A549 (cell line): ENCODE measurements around the gene ANXA9. TPM values are rescaled to one million over a fixed set of nuclear protein-coding genes. Genes with fewer than 3 reads are reported as not detected.

ENCODE experiments used
- ATAC-seq, 2 experiments: fragments of 200-7000 bp in 1 of 2; fragments of >200 bp in 1 of 2; cut with Nextera tagmentation in 1 of 2; cut with Tn5 transposase in 1 of 2; 3 replicates each; pipeline versions ENCODE4 v1.8.0 to v1.9.1; 2018 to 2020; ENCODE audit warnings: mild to moderate bottlenecking in 1 of 2, moderate library complexity in 1 of 2
- CTCF ChIA-PET: fragments of 300-600 bp; sonication (Branson Sonifier 250); formaldehyde crosslinking; extraction: SDS; loops from one replicate; lab custom pipeline; 2021; ENCODE audit warnings: antibody characterized with exemption, inconsistent platforms; lab: Yijun Ruan, JAX
- POLR2A ChIA-PET: fragments of 350-600 bp; formaldehyde crosslinking; extraction: SDS; loops from one replicate; lab custom pipeline; 2021; ENCODE audit warnings: antibody characterized with exemption, inconsistent platforms; lab: Yijun Ruan, JAX
- DNase-seq, 2 experiments: peaks; one replicate each; pipeline versions ENCODE4 v3.0.0 to v3.0.0-alpha.2; 2011 to 2016; ENCODE audit warnings: low read depth in 1 of 2, low spot score in 1 of 2
- FAIRE-seq: peaks from 2 replicates; lab custom pipeline; 2011; peaks lifted over from hg19 to GRCh38; lab: Jason Lieb, UNC
- H3K27ac ChIP-seq, 2 experiments: fragments of >200 bp; sonication (Bioruptor Twin); formaldehyde crosslinking; 3 replicates each; pipeline ENCODE4 v1.5.1; 2016 to 2017
- H3K4me1 ChIP-seq: fragments of >200 bp; sonication (Bioruptor Twin); formaldehyde crosslinking; 3 replicates; pipeline ENCODE4 v1.6.1; 2016
- H3K4me2 ChIP-seq: fragments of >200 bp; sonication (Bioruptor Twin); formaldehyde crosslinking; 3 replicates; pipeline ENCODE4 v1.6.1; 2016
- H3K4me3 ChIP-seq: fragments of >200 bp; sonication (Bioruptor Twin); formaldehyde crosslinking; 3 replicates; pipeline ENCODE4 v1.5.1; 2016
- H3K9me3 ChIP-seq: fragments of >200 bp; sonication (Bioruptor Twin); formaldehyde crosslinking; 3 replicates; pipeline ENCODE4 v1.6.1; 2016
- CBX2 ChIP-seq: fragments of 200-600 bp; sonication (generic); IDR thresholded peaks from 2 replicates; pipeline ENCODE4 v1.6.1; 2016; ENCODE audit warnings: low read depth, mild to moderate bottlenecking, borderline replicate concordance
- EP300 ChIP-seq, 2 experiments: fragments of >200 bp; sonication (Bioruptor Twin); formaldehyde crosslinking; IDR thresholded peaks; 2 replicates in 1 of 2; 3 replicates in 1 of 2; pipeline ENCODE4 v1.6.1; 2016 to 2017
- GATA3 ChIP-seq: IDR thresholded peaks from 2 replicates; pipeline ENCODE4 v1.6.1; 2012; ENCODE audit warnings: borderline replicate concordance
- HDAC2 ChIP-seq: fragments of 200-600 bp; sonication (generic); IDR thresholded peaks from 2 replicates; pipeline ENCODE4 v1.6.1; 2016
- HES2 ChIP-seq: fragments of >200 bp; sonication (Bioruptor Twin); formaldehyde crosslinking; IDR thresholded peaks from 2 replicates; pipeline ENCODE4 v1.6.1; 2016
- JUN ChIP-seq, 2 experiments: fragments of >200 bp; sonication (Bioruptor Twin); formaldehyde crosslinking; IDR thresholded peaks; 2 replicates in 1 of 2; 3 replicates in 1 of 2; pipeline ENCODE4 v1.6.1; 2016 to 2017
- KDM1A ChIP-seq: fragments of 200-600 bp; sonication (generic); IDR thresholded peaks from 2 replicates; pipeline ENCODE4 v1.6.1; 2016; ENCODE audit warnings: low read depth, mild to moderate bottlenecking
- MYC ChIP-seq: IDR thresholded peaks from 2 replicates; pipeline ENCODE4 v1.6.1; 2012; ENCODE audit warnings: mild to moderate bottlenecking, inconsistent platforms, low read length, improper control_type of control experiment, borderline replicate concordance
- NPAS2 ChIP-seq: fragments of 250-450 bp; sonication (Bioruptor Pico); IDR thresholded peaks from 2 replicates; pipeline ENCODE4 v1.8.0; 2022; ENCODE audit warnings: mild to moderate bottlenecking, moderate library complexity, borderline replicate concordance
- PHF8 ChIP-seq: fragments of 200-600 bp; sonication (generic); IDR thresholded peaks from 2 replicates; pipeline ENCODE4 v1.6.1; 2016; ENCODE audit warnings: low read depth, mild to moderate bottlenecking, antibody characterized with exemption, moderate library complexity, borderline replicate concordance
- RAD21 ChIP-seq, 2 experiments: fragments of >200 bp in 1 of 2; sonication (Bioruptor Twin) in 1 of 2; formaldehyde crosslinking in 1 of 2; IDR thresholded peaks in 1 of 2; conservative IDR thresholded peaks in 1 of 2; 2 replicates in 1 of 2; 3 replicates in 1 of 2; pipeline ENCODE4 v1.6.1; 2012 to 2018; ENCODE audit warnings: inconsistent platforms in 1 of 2
- RARB ChIP-seq: fragments of 250-450 bp; sonication (Bioruptor Pico); IDR thresholded peaks from 2 replicates; pipeline ENCODE4 v1.8.0; 2021; ENCODE audit warnings: mild to moderate bottlenecking, moderate library complexity
- REST ChIP-seq: fragments of 200-600 bp; sonication (generic); IDR thresholded peaks from 2 replicates; pipeline ENCODE4 v1.6.1; 2016; ENCODE audit warnings: antibody characterized with exemption, mild to moderate bottlenecking, moderate library complexity
- SMC3 ChIP-seq: fragments of >200 bp; sonication (Bioruptor Twin); formaldehyde crosslinking; IDR thresholded peaks from 3 replicates; pipeline ENCODE4 v1.6.1; 2018; ENCODE audit warnings: inconsistent platforms
- ZC3H11A ChIP-seq: fragments of 450-650 bp; IDR thresholded peaks from 2 replicates; pipeline ENCODE4 v1.6.1; 2014; ENCODE audit warnings: antibody characterized with exemption, mild to moderate bottlenecking
- ZSCAN20 ChIP-seq: fragments of 250-450 bp; sonication (Bioruptor Pico); IDR thresholded peaks from 2 replicates; pipeline ENCODE4 v1.8.0; 2022; ENCODE audit warnings: mild to moderate bottlenecking, moderate library complexity
- WGBS: methylation state at CpG from one replicate; pipeline ENCODE4 v1.1.6; 2017; ENCODE audit errors: missing lambda C conversion rate; 5-methylcytosine and 5-hydroxymethylcytosine counted together
- polyA plus RNA-seq, 4 experiments: library from polyadenylated mRNA; depleted of rRNA in 3 of 4; stranded (reverse); fragments of >200 nt; fragmentation: RNase III in 1 of 4; extraction: RNeasy Plus Mini Kit Qiagen cat#74134 plus additional on column Dnase treatment in 1 of 4; gene quantifications; 2 replicates in 3 of 4; 3 replicates in 1 of 4; pipeline ENCODE4 v1.2.3, GENCODE V29; 2011 to 2017
- TF ChIP-seq, protein P1 (sequence below): fragments of >200 bp; sonication (Bioruptor Twin); formaldehyde crosslinking; IDR thresholded peaks from 3 replicates; pipeline ENCODE4 v1.5.1; 2016

Gene ANXA9
- polyA plus RNA-seq, 2 of the 4 experiments (the other 2 are of a cell fraction) = 2.1 to 2.2 TPM

DNA sequence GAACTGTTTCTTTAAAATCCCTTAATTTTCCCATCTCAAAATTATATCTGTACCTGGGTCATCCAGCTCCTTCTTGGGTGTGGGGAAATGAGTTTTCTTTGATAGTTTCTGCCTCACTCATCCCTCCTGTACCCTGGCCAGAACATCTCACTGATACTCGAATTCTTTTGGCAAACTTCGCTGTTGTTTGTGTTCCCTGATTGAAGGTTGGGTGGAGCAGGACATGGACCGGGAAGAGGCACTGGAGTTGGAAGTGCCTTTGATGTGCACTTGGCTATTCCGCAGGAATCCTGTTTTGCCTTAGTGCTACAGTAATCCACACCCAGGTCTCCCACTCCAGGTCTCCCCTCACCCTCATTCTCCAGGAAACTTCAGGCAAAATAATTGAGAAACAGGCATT is 13.4 kb downstream of the ANXA9 start:
- no peak for TF ChIP-seq HDAC2
- no peak for TF ChIP-seq HES2
- no peak for TF ChIP-seq CBX2
- TF ChIP-seq KDM1A = no peak
- TF ChIP-seq SMC3 = no peak
- no peak for TF ChIP-seq JUN (IDR thresholded peaks at IDR 0.05)
- TF ChIP-seq RARB (CRISPR knock-in tag) = no peak
- TF ChIP-seq ZSCAN20 (CRISPR knock-in tag) = no peak
- TF ChIP-seq ZC3H11A = no peak
- TF ChIP-seq MYC = no peak
- TF ChIP-seq EP300 (IDR thresholded peaks at IDR 0.05) = no peak
- Histone ChIP-seq H3K4me1 (0 out of 3 replicates have a peak, but pooled peaks cover 4% of the 10 kb centered on the region), H3K4me3 (no peak overlapping the region), H3K9me3 (no peaks in the 10 kb centered on the region), H3K27ac (no peak overlapping the region), H3K4me2 (peak overlapping the region; percentile 19; the same call in 1 of the 3 replicates)
- WGBS = 46% methylated on average over 4 of the region's 4 CpGs
- ChIA-PET POLR2A (no interaction called here), CTCF (interaction anchor here (0.5 to 26.8 kb wide), 34 partner anchors 0 to 1063 kb away, joined by 3 to 586 read pairs (median 4); partner anchors contain the start of genes ANXA9, CDC42SE1, CERS2 and MINDY1)
- DNase-seq = no peak
- ATAC-seq = peak in 1 of 2 experiments; percentile 23; a peak in 2 of 6 replicates
- no peak for FAIRE-seq

DNA sequence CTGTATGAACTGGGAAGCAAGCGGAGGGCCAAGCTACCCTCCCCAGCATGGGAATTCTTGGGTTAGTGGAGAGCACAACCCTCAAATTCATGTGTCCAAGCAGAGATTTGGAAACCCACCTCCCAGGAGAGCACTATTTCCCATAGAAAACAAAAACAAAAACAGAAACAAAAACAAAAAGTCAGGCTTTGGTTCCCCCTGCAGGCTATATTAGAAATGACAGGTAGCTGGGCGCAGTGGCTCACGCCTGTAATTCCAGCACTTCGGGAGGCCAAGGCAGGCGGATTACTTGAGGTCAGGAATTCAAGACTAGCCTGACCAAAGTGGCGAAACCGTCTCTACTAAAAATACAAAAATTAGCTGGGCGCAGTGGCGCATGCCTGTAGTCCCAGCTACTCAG is 13.8 kb downstream of the ANXA9 start:
- no peak overlapping the region for H3K4me3 ChIP-seq
- ChIA-PET POLR2A (no interaction called here), CTCF (interaction anchor here (0.5 to 26.8 kb wide), 34 partner anchors 0 to 1063 kb away, joined by 3 to 586 read pairs (median 4); partner anchors contain the start of genes ANXA9, BNIPL, CDC42SE1 and CERS2)
- WGBS = 16% methylated on average over 9 of the region's 9 CpGs
- ATAC-seq (peak in 1 of 2 experiments; percentile 76; a peak in 3 of 6 replicates), FAIRE-seq (no peak), DNase-seq (no peak)
- H3K4me1 ChIP-seq = 0 out of 3 replicates have a peak, but pooled peaks cover 4% of the 10 kb centered on the region
- no peaks in the 10 kb centered on the region for H3K9me3 ChIP-seq
- H3K27ac ChIP-seq = no peak overlapping the region
- peak overlapping the region; percentile 19; the same call in 1 of the 3 replicates for H3K4me2 ChIP-seq
- TF ChIP-seq, protein P1, sequence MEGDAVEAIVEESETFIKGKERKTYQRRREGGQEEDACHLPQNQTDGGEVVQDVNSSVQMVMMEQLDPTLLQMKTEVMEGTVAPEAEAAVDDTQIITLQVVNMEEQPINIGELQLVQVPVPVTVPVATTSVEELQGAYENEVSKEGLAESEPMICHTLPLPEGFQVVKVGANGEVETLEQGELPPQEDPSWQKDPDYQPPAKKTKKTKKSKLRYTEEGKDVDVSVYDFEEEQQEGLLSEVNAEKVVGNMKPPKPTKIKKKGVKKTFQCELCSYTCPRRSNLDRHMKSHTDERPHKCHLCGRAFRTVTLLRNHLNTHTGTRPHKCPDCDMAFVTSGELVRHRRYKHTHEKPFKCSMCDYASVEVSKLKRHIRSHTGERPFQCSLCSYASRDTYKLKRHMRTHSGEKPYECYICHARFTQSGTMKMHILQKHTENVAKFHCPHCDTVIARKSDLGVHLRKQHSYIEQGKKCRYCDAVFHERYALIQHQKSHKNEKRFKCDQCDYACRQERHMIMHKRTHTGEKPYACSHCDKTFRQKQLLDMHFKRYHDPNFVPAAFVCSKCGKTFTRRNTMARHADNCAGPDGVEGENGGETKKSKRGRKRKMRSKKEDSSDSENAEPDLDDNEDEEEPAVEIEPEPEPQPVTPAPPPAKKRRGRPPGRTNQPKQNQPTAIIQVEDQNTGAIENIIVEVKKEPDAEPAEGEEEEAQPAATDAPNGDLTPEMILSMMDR = peak; percentile 89
- no peak for TF ChIP-seq CBX2
- no peak for TF ChIP-seq NPAS2 (CRISPR knock-in tag)
- no peak for TF ChIP-seq PHF8
- no peak for TF ChIP-seq EP300 (IDR thresholded peaks at IDR 0.05)
- TF ChIP-seq RAD21 (conservative IDR thresholded peaks at IDR 0.05 in 1 of 2, IDR thresholded peaks at IDR 0.05 in 1 of 2) = peak; percentile 75 to 86
- TF ChIP-seq REST = no peak
- TF ChIP-seq GATA3 = no peak
- peak; percentile 63 for TF ChIP-seq SMC3
